Fibroblast of lung (primary cell): ENCODE measurements around the gene ARMC9.

Experiments
- CTCF ChIP-seq, 2 donors: IDR thresholded peaks in 1 of 2; conservative IDR thresholded peaks in 1 of 2; 1 replicate in 1 of 2; 2 replicates in 1 of 2; pipeline ENCODE4 v1.5.1; 2011 to 2012; ENCODE audit warnings: low read length in 2 of 2, control low read depth in 1 of 2, inconsistent platforms in 1 of 2, low read depth in 1 of 2, mild to moderate bottlenecking in 1 of 2
- EZH2 ChIP-seq: IDR thresholded peaks from 2 replicates; pipeline ENCODE4 v1.5.1; 2012; ENCODE audit warnings: low read length, control low read depth, mild to moderate bottlenecking; ENCODE audit errors: missing control alignments

- TF ChIP-seq CTCF (conservative IDR thresholded peaks at IDR 0.05 in 1 of 2, IDR thresholded peaks at IDR 0.05 in 1 of 2; ENCODE audit: low read depth in 1 of 2, low read length in 2 of 2) (no peak), EZH2 (no peak)
These were observed 4.7 kb downstream of the ARMC9 start for GRCh38 chr2:231203087-231203486.
